Measurements from ENCODE around the gene TMEM131.

TMEM131 gene

GRCh38 chr2:97983134-97983533 is 12.6 kb downstream of the TMEM131 start:
- Mint-ChIP-seq H3K4me3 (no peak overlapping the region), H3K27me3 (no peaks in the 10 kb centered on the region), H3K27ac (no peak overlapping the region), H3K4me1 (peaks cover 61% of the 10 kb centered on the region), H3K9me3 (peaks cover 5% of the 10 kb centered on the region), H3K36me3 (peaks cover 17% of the 10 kb centered on the region)

- no peaks in the 10 kb centered on the region for H3K27me3 Mint-ChIP-seq
- H3K4me3 Mint-ChIP-seq = no peak overlapping the region
- no peak overlapping the region for H3K27ac Mint-ChIP-seq
- H3K4me1 Mint-ChIP-seq = peaks cover 56% of the 10 kb centered on the region
- peaks cover 17% of the 10 kb centered on the region for H3K36me3 Mint-ChIP-seq
- peaks cover 5% of the 10 kb centered on the region for H3K9me3 Mint-ChIP-seq
These were observed 13.1 kb downstream of the TMEM131 start for GRCh38 chr2:97982621-97983020.

- Mint-ChIP-seq H3K27me3 (no peaks in the 10 kb centered on the region), H3K36me3 (peaks cover 19% of the 10 kb centered on the region), H3K4me3 (no peak overlapping the region), H3K4me1 (peaks cover 56% of the 10 kb centered on the region), H3K27ac (no peak overlapping the region), H3K9me3 (peaks cover 5% of the 10 kb centered on the region)
These were observed 13.8 kb downstream of the TMEM131 start for GRCh38 chr2:97981961-97982360.

- H3K4me3 Mint-ChIP-seq = no peak overlapping the region
- H3K36me3 Mint-ChIP-seq = peaks cover 30% of the 10 kb centered on the region
- H3K27ac Mint-ChIP-seq = no peak overlapping the region
- H3K9me3 Mint-ChIP-seq = peaks cover 5% of the 10 kb centered on the region
- H3K4me1 Mint-ChIP-seq = peaks cover 46% of the 10 kb centered on the region
- H3K27me3 Mint-ChIP-seq = no peaks in the 10 kb centered on the region
These were observed 15.8 kb downstream of the TMEM131 start for GRCh38 chr2:97979904-97980303.

- H3K36me3 Mint-ChIP-seq = peaks cover 38% of the 10 kb centered on the region
- no peak overlapping the region for H3K4me3 Mint-ChIP-seq
- H3K9me3 Mint-ChIP-seq = peaks cover 12% of the 10 kb centered on the region
- no peaks in the 10 kb centered on the region for H3K27me3 Mint-ChIP-seq
- H3K27ac Mint-ChIP-seq = no peak overlapping the region
- peaks cover 60% of the 10 kb centered on the region for H3K4me1 Mint-ChIP-seq
These were observed 21.3 kb downstream of the TMEM131 start for GRCh38 chr2:97974471-97974870.

GRCh38 chr2:97970293-97971060 is 25.3 kb downstream of the TMEM131 start:
- no peak overlapping the region for H3K4me3 Mint-ChIP-seq
- no peaks in the 10 kb centered on the region for H3K27me3 Mint-ChIP-seq
- peaks cover 22% of the 10 kb centered on the region for H3K36me3 Mint-ChIP-seq
- peaks cover 12% of the 10 kb centered on the region for H3K9me3 Mint-ChIP-seq
- no peak overlapping the region for H3K27ac Mint-ChIP-seq
- peaks cover 77% of the 10 kb centered on the region for H3K4me1 Mint-ChIP-seq

- H3K4me1 Mint-ChIP-seq = peaks cover 82% of the 10 kb centered on the region
- H3K9me3 Mint-ChIP-seq = peaks cover 10% of the 10 kb centered on the region
- H3K27me3 Mint-ChIP-seq = no peaks in the 10 kb centered on the region
- peak overlapping the region; percentile 21 for H3K27ac Mint-ChIP-seq
- H3K4me3 Mint-ChIP-seq = no peak overlapping the region
- peaks cover 22% of the 10 kb centered on the region for H3K36me3 Mint-ChIP-seq
These were observed 26.4 kb downstream of the TMEM131 start for GRCh38 chr2:97969081-97970067.

- Mint-ChIP-seq H3K4me1 (peaks cover 79% of the 10 kb centered on the region), H3K27me3 (no peaks in the 10 kb centered on the region), H3K27ac (no peak overlapping the region), H3K36me3 (peaks cover 11% of the 10 kb centered on the region), H3K9me3 (no peaks in the 10 kb centered on the region), H3K4me3 (no peak overlapping the region)
These were observed 27.7 kb downstream of the TMEM131 start for GRCh38 chr2:97967931-97968627.

- Mint-ChIP-seq H3K27me3 (no peaks in the 10 kb centered on the region), H3K27ac (peak overlapping the region; percentile 10), H3K36me3 (peaks cover 12% of the 10 kb centered on the region), H3K4me3 (no peak overlapping the region), H3K9me3 (no peaks in the 10 kb centered on the region), H3K4me1 (peaks cover 85% of the 10 kb centered on the region)
These were observed 28.5 kb downstream of the TMEM131 start for GRCh38 chr2:97967216-97967592.

GRCh38 chr2:97966545-97967215 is 29.1 kb downstream of the TMEM131 start:
- Mint-ChIP-seq H3K27me3 (no peaks in the 10 kb centered on the region), H3K4me1 (peaks cover 82% of the 10 kb centered on the region)

GRCh38 chr2:97965116-97965515 is 30.6 kb downstream of the TMEM131 start:
- H3K27me3 Mint-ChIP-seq = no peaks in the 10 kb centered on the region
- no peak overlapping the region for H3K27ac Mint-ChIP-seq
- H3K36me3 Mint-ChIP-seq = peaks cover 9% of the 10 kb centered on the region
- no peak overlapping the region for H3K4me3 Mint-ChIP-seq
- H3K4me1 Mint-ChIP-seq = peaks cover 83% of the 10 kb centered on the region
- no peaks in the 10 kb centered on the region for H3K9me3 Mint-ChIP-seq

More at GRCh38 chr2:97966545-97967215, 29.1 kb downstream of the TMEM131 start:
- Mint-ChIP-seq H3K36me3 (peaks cover 12% of the 10 kb centered on the region), H3K27ac (no peak overlapping the region), H3K9me3 (no peaks in the 10 kb centered on the region), H3K4me3 (no peak overlapping the region)

- H3K4me3 Mint-ChIP-seq = no peak overlapping the region
These were observed 31.9 kb downstream of the TMEM131 start for GRCh38 chr2:97963880-97964279.

GRCh38 chr2:97963079-97963406 is 32.7 kb downstream of the TMEM131 start:
- no peak overlapping the region for H3K4me3 Mint-ChIP-seq
- H3K9me3 Mint-ChIP-seq = no peaks in the 10 kb centered on the region
- H3K36me3 Mint-ChIP-seq = peaks cover 8% of the 10 kb centered on the region
- H3K27me3 Mint-ChIP-seq = no peaks in the 10 kb centered on the region
- H3K27ac Mint-ChIP-seq = peak overlapping the region; percentile 35
- H3K4me1 Mint-ChIP-seq = peaks cover 84% of the 10 kb centered on the region

More at GRCh38 chr2:97963880-97964279, 31.9 kb downstream of the TMEM131 start:
- Mint-ChIP-seq H3K9me3 (no peaks in the 10 kb centered on the region), H3K27ac (no peak overlapping the region), H3K27me3 (no peaks in the 10 kb centered on the region), H3K36me3 (peaks cover 8% of the 10 kb centered on the region), H3K4me1 (peaks cover 83% of the 10 kb centered on the region)

GRCh38 chr2:97961534-97961933 is 34.2 kb downstream of the TMEM131 start:
- H3K36me3 Mint-ChIP-seq = peaks cover 8% of the 10 kb centered on the region
- H3K27me3 Mint-ChIP-seq = no peaks in the 10 kb centered on the region
- no peak overlapping the region for H3K27ac Mint-ChIP-seq
- H3K9me3 Mint-ChIP-seq = no peaks in the 10 kb centered on the region
- peaks cover 79% of the 10 kb centered on the region for H3K4me1 Mint-ChIP-seq
- H3K4me3 Mint-ChIP-seq = no peak overlapping the region

GRCh38 chr2:97958184-97958583 is 37.6 kb downstream of the TMEM131 start:
- Mint-ChIP-seq H3K36me3 (peaks cover 5% of the 10 kb centered on the region), H3K4me1 (peaks cover 85% of the 10 kb centered on the region), H3K4me3 (no peak overlapping the region), H3K27me3 (no peaks in the 10 kb centered on the region), H3K27ac (no peak overlapping the region), H3K9me3 (no peaks in the 10 kb centered on the region)

Measured in activated naive CD4-positive, alpha-beta T cell treated with anti-CD3 and anti-CD28 coated beads, Interleukin-2, amount 50 U/mL, for 24 hours (primary cell).